CD4-positive, alpha-beta T cell treated with Interleukin-6 at 100 ng/mL for 8 hours (primary cell): ENCODE results near the gene TMED1.

ENCODE experiments used
- DNase-seq: peaks from one replicate; pipeline ENCODE4 v3.0.0-alpha.2; 2020; ENCODE audit warnings: mixed read lengths, low spot score

The TMED1 gene

DNA sequence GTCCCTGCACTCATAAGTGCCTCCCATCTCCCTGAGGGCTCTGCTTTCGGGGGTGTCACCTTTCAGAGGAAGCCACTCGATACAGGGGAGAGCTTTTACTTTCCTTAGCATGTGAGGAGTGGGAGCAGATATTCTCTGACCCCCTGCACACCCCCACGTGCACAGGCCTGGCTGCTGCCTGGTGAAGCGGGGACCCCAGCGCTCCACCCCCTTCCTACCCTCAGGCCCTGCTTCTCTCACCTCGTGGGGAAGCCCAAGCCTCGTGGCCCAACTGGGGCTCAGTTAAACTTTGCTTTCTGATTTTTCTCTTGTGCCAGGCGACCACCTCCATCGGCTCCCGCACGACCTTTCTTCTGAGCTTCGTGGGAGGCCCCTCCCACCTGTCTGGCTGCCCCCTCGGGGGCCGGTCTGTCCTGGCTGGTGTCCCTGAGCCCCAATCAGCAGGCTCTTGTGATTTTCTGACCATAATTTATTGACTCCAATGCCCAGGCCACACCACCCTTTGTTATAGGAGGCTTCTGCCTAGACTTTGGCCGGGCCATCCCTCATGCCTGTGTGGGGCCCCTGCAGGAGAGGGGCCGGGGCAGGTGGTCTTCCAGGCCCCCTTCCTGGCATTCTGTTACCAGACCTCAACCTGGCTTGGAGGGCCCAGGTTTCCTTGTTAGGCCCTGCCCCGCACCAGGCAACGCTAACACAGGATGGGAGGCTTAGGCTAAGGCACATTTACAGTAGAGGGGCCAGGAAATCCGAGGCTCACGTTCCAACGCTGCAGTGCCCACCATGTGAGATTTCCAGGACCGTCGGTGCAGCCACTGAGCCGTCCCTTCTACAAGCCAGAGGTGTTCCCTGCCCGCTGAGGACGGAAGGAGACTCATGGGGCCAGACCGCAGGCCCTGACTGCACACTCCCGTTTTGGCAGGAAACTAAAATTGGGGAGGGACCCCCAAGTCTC, 3.7 kb downstream of the TMED1 start:
- DNase-seq = no peak

- no peak for DNase-seq
Measured at GRCh38 chr19:10830931-10831779, 4.9 kb downstream of the TMED1 start.

GRCh38 chr19:10830370-10830769, 5.6 kb downstream of the TMED1 start:
- no peak for DNase-seq

DNA sequence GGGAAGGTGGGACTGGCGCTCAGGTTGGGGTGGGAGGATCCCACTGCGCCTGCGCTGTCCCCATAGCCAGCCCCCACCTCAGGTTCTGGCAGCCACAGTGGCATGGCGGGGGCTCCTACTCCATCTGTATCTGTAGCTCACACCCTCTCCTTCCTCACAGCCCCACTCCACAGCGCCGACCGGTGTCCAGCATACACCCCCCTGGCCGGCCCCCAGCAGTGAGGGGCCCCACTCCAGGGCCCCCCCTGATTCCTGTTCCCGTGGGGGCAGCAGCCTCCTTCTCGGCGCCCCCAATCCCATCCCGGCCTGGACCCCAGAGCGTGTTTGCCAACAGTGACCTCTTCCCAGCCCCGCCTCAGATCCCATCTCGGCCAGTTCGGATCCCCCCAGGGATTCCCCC, 6.0 kb downstream of the TMED1 start:
- DNase-seq = no peak

DNA sequence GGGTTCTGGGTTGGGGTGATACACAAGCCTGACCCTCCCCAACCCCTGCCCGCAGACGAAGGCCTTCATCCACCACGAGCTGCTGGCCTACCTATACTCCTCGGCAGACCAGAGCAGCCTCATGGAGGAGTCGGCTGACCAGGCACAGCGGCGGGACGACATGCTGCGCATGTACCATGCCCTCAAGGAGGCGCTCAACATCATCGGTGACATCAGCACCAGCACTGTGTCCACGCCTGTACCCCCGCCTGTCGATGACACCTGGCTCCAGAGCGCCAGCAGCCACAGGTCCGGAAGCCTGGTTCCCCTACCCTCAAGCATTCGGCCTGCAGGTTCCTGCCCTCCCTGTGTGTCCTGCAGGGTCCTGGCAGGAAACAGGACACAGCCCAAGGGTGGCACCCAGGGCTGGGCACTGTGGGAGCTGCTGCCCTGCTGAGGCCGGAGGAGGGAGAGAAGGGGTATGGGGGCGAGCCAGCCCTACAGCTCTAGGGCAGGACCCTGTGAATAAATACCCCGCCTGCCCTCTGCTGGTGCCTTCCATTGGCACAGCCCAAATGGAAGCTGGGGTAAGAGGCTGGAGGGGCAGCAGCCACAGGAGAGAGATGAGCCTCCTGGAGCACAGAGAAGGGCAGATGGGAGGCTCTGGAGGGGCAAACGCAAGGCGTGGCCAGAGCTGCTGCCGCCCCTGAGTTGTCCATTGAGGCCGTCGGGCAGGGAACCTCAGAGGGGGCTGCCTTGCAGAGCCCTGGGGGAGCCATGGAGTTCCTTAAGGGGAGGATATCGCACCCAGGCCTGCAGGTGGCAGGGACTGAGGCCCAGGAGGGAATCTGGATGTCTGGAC, 6.8 kb downstream of the TMED1 start:
- no peak for DNase-seq

DNA sequence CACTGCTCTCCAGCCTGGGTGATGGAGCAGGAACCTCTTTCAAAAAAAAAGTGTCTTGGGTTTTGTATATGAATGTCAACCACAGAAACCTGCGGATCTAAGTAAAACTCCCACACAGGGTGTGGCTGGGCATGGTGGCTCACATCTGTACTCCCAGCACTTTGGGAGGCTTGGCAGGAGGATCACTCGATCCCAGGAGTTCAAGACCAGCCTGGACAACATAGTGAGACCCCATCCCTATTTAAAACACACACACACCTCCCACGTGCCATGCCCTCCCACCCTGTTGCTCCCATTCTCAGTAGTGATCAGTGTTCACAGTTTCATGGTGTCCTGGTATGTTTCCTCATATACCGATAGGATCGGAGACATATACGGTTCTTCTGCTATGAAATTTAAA, 9.2 kb downstream of the TMED1 start:
- DNase-seq = no peak

DNA sequence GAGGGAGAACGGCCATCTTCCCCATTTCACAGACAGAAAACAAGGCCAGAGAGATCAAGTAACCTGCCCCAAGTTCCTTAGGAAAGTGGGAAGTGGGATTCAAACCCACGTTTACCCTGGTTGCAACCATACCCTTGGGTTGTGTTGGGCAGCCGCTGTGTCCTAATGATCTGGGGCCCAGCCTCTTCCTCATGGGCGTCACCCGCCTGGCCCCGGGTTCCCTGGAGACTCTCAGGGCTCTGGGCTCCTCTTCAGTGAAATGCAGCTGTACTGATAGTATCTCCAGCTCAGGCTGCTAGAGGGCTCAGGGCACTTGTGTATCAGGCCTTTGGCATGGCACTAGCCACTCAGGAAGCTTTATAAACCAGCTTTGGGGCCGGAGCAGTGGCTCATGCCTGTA, 9.8 kb downstream of the TMED1 start:
- DNase-seq = no peak

- no peak for DNase-seq
Measured at GRCh38 chr19:10823690-10824089, 12.3 kb downstream of the TMED1 start.

DNA sequence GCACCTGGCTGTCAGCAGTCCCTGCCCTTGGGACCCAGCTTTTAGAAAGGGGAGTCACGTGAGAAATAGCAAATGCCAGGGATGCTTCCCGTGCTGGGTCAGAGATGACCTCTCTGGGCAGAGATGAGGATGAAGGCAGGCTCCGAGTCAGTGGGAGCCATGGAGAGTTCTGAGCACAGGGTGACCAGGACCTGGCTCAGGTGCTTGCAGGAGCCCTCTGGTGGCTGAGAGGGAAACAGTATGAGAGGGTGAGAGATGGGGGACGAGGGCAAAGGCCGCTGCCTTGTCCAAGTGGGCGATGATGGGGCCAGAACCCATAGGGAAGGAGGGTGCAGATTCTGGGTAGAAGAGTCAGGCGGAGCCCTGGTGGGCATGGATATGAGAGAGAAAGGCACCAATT, 15.8 kb downstream of the TMED1 start:
- no peak for DNase-seq

DNA sequence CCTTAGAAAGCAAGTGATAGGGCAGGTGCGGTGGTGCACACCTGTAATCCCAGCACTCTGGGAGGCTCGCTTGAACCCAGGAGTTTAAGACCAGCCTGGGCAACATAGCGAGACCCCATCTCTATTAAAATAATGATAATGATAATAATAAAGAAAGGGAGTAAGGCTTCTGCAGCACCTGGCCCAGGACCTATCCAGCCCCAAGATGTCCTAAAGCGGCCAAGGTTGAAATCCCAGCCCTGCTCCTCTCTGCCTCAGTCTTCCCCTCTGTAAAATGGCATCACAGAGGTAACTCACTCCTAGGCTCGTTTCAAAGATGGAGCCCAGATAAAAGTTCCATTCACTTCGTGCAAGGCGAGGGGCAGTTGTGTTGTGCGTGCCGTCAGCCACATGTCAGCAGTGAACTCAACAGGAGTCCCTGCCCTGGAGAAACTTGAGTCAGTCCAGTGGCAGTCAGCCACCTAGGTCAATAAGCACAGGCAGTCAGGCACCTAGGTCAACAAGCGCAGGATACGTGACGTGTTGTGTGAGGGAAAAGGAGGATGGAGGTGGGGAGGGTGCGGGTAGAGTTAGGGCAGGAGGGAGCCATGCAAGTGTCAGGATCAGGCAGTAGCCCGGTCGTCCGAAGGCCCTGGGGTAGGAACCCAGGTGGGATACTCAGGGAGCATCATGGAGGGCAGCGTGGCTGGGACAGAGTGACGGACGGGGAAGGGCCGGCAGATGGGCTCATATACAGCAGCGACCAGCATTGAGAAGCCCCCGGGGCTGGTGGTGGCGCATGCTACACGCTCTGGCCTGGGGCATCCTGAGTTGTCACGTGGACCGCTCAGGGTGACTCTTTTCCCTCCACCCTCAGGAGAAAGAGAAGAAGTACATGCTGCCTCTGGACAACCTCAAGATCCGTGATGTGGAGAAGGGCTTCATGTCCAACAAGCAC, 16.6 kb downstream of the TMED1 start:
- DNase-seq = no peak

- no peak for DNase-seq
Measured at GRCh38 chr19:10818301-10819123, 17.5 kb downstream of the TMED1 start.

GRCh38 chr19:10817291-10818038, 18.5 kb downstream of the TMED1 start:
- no peak for DNase-seq

- no peak for DNase-seq
Measured at GRCh38 chr19:10816691-10817090, 19.3 kb downstream of the TMED1 start.

DNA sequence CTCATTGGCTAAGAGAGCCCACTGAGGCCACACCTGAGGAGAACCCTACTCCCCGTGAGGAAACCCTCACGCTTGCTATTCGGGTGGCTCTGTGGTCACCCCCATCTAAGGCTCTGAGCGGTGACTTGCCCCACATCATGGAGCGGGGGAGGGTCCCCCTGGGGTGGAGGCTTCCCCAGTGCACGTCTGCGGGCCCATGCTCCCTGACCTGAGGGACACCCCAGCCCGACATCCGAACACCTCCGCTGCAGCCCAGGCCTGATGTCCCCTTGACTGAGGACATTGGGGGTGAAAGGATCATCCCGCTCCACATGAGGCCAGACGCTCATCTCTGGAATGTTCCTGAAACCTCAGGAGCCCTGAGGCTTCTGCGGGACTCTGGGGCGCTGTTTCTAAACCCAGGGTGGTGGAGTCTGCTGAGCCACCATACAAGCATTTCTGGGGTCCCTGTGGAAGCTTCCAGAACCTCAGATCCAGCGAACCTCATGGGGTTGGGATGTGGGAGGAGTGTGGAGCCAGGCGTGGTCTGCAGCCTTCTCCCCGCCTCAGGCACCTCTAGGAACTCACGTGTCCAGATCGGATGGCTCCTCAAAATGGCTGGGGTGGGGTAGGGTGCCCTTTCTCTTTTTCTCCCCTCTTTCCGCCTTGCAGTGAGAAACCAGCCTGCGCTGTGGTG, 19.9 kb downstream of the TMED1 start:
- DNase-seq = no peak

DNA sequence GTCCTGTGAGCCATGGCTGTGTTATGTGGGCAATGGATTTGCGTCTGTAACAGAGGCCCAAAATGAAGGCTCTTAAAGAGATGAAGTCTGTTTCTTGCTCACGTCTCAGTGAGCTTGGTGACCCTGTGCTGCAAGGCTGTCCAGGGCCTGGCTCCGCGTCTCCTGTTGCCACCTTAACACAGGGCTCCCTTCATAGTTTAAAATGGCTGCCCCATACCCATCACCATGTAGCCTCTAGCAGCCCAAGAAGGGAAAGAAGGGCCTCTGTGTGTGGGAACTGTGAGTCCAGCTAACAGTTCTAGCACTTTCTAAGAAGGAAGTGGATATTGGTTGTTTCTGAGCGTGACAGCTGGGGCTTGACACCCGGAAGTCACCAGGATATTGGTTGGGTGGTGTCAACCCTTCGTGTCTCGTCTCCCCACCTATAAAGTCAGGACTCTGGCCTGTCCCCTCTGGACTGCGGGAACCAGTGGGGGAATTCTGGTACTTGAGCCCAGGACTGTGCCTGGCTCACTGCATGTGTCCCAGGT, 20.9 kb downstream of the TMED1 start:
- DNase-seq = no peak

DNA sequence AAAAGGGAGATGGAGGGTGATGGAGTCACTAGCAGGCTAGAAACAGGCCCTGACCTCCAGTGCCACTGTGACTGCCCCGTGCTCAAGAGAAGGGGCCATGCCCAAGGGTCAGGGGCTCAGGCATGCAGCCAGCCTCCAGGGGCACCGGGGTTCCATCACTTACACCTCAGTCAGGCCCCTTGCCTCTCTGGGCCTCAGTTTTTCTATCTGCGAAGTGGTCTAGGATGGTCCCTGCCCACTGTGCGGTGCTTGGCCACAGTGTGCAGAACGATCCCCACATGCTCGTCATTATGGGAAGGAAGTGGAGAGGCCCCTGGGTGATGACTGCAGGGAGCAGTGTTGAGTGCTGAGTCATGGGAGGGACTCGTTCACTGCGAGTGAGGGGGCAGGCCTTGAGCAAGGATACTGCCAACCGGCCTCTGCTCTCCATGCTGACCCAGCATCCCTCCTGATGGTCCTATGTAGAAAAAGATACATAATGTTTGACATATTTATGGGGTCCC, 23.1 kb downstream of the TMED1 start:
- no peak for DNase-seq

- DNase-seq = no peak
Measured at GRCh38 chr19:10812196-10812595, 23.8 kb downstream of the TMED1 start.

DNA sequence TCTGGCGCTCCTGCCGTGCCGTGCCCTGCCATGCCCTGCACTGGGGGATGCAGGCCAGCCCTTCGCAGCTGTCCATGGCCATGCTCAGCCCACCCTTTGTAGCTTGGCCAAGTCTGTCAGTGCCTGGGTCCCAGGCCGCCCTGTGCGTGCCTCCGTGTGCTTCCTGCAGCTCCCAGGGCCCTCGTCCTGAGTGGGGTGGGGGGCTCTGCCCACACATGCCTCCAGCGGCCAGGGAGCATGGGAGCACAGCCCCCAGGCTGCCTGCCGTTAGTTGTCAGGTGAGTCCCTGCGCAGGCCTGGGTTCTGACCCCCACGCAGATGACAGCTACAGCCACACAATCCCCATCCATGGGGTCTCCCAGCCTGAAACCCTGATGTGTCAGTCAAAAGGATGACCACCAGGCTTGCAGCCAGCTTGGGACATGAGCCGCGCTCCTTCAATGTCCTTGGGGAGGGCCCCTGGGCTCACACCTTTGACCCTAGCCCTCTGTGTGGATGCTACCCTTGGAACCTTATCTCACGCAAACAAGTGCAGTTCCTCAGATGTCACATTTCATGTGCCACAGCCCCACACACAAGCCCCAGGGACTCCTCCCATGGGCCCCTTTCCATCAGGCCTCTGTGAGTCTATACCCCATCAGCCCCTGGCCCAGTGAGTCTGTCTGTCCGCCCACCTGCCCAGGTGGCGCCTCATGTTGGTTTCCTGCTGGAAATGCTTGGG, 24.5 kb downstream of the TMED1 start:
- no peak for DNase-seq
